Ovary (tissue), 3 donors: Measurements from ENCODE around the gene HEPN1.

Experiments
- CTCF ChIP-seq, 3 donors: fragments of 450-650 bp in 2 of 3; fragments of 200-600 bp in 1 of 3; IDR thresholded peaks; one replicate each; pipeline versions ENCODE4 v1.5.1 to v1.8.0; 2016 to 2022; ENCODE audit warnings: antibody characterized with exemption in 3 of 3, mild to moderate bottlenecking in 1 of 3
- POLR2A ChIP-seq: fragments of 450-650 bp; IDR thresholded peaks from one replicate; pipeline ENCODE4 v1.6.1; 2017; ENCODE audit warnings: antibody characterized with exemption, mild to moderate bottlenecking, moderate library complexity
- donor health status: DM: no; HTN: no; CAD: no.

GRCh38 chr11:124892146-124892545, 26.9 kb upstream of the HEPN1 start:
- no peak for TF ChIP-seq CTCF (IDR thresholded peaks at IDR 0.05)
- TF ChIP-seq POLR2A: no peak
